Urinary bladder (tissue), 4 donors: ENCODE measurements around the gene PALS1. TPM values are rescaled to one million over a fixed set of nuclear protein-coding genes. Genes with fewer than 3 reads are reported as not detected.
A peak's percentile ranks its signal among the peaks of the same experiment; 100 is the strongest.

ENCODE experiments used
- DNase-seq: peaks from one replicate; pipeline ENCODE4 v3.0.0-alpha.2; 2015; ENCODE audit errors: extremely low spot score
- H3K27ac ChIP-seq: one replicate; pipeline ENCODE4 v1.5.1; 2013; ENCODE audit warnings: low read depth, mild to moderate bottlenecking, moderate library complexity
- H3K36me3 ChIP-seq: one replicate; pipeline ENCODE4 v1.6.1; 2013; ENCODE audit warnings: mild to moderate bottlenecking, moderate library complexity; ENCODE audit not compliant: insufficient read depth
- H3K4me1 ChIP-seq: one replicate; pipeline ENCODE4 v1.6.1; 2013; ENCODE audit warnings: mild to moderate bottlenecking, moderate library complexity; ENCODE audit not compliant: insufficient read depth
- H3K4me3 ChIP-seq: one replicate; pipeline ENCODE4 v1.5.1; 2013; ENCODE audit warnings: low read depth, low read length
- WGBS: extraction: QIAGEN DNeasy Blood & Tissue Kit; methylation state at CpG from one replicate; pipeline ENCODE4 v1.1.7; 2013; 5-methylcytosine and 5-hydroxymethylcytosine counted together
- polyA plus RNA-seq: library from polyadenylated mRNA; stranded (reverse); fragments of 200-250 nt; gene quantifications from one replicate; pipeline ENCODE4 v1.2.3, GENCODE V29; 2013
- total RNA-seq: library from RNA; depleted of rRNA; stranded (reverse); fragments of >200 nt; gene quantifications from one replicate; pipeline ENCODE4 v1.2.3, GENCODE V29; 2014
- donor health status: healthy with polysubstance abuse.
- donor health status: healthy.

Gene PALS1
- total RNA-seq (45.4 TPM), polyA plus RNA-seq (10.0 TPM)

DNA sequence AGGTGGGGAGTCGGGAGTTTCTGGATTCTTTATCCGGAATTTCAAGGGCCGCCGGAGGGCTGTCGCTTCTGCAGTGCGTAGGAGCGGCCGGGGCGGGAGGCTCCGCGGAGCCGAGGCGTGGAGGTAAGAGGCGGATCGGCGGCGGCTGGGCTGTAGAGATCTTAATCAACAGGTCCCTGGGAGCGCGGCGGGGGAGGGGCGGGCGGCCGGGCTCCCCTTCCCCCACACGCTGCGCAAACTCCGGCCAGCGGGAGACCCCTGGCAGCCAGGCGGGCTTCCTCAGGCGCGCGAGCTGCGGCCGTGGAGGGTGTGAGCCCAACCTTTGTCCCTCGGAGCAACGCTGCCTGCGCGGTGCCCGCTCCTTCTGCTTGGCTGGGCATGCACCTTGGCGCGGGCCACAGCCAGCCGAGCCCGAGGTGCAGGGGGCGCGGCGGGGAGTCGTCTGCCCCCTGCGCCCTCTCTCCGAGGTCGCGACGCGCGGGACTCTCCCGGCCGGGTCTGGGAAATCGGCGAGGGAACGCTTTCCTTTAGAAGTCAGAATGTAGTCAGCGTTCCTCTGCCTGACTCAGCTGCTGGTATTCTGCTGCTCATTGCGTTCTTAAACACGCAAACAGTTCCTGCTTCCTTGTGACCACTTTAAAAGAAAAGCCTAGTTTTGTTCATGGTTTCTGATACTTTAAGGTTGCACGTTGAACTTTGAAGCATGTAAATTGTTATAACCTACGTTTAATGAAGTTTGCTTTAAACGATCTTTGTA is at the start of gene PALS1:
TSS of gene PALS1 (plus strand) at position 25 of the 757 bp plus-strand sequence. CDS start 37,736 bp downstream, outside the sequence.
- peak; percentile 40 for DNase-seq
- peak within 1 kb of the TSS; percentile 93 for H3K27ac ChIP-seq
- no peaks in the 10 kb centered on the region for H3K4me1 ChIP-seq
- H3K36me3 ChIP-seq: no peaks in the 10 kb centered on the region
- under 1% methylated on average over 64 of the region's 64 CpGs for WGBS
- H3K4me3 ChIP-seq: peak within 1 kb of the TSS; percentile 68

GRCh38 chr14:67191768-67192290 is 49.4 kb upstream of the PALS1 start:
- WGBS: 77% methylated on average over 8 of the region's 8 CpGs
- DNase-seq: no peak
- H3K36me3 ChIP-seq: no peaks in the 10 kb centered on the region
- no peak overlapping the region for H3K4me3 ChIP-seq
- no peaks in the 10 kb centered on the region for H3K4me1 ChIP-seq
- no peak overlapping the region for H3K27ac ChIP-seq

DNA sequence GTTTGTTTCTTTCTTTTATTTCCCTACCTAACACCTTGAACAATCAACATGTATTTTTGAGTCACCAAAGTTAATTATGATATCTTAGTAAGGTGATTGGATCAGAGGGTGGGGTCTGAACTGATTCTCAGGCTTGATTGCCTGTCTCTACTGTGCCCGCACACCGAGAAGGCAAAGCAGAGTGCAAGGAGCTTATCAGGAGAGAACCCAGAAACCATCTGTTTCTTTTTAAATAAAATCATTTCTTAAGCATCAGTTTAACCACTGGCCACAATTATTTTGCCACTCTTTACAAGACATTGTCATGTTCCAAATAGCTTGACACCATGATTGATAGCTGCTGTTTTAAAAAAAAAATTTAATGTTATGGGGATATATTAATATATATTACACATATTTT is 48.9 kb upstream of the PALS1 start:
- H3K27ac ChIP-seq: no peak overlapping the region
- no peak overlapping the region for H3K4me3 ChIP-seq
- DNase-seq: no peak
- WGBS: 70% methylated on average over 2 of the region's 2 CpGs
- no peaks in the 10 kb centered on the region for H3K4me1 ChIP-seq
- no peaks in the 10 kb centered on the region for H3K36me3 ChIP-seq

DNA sequence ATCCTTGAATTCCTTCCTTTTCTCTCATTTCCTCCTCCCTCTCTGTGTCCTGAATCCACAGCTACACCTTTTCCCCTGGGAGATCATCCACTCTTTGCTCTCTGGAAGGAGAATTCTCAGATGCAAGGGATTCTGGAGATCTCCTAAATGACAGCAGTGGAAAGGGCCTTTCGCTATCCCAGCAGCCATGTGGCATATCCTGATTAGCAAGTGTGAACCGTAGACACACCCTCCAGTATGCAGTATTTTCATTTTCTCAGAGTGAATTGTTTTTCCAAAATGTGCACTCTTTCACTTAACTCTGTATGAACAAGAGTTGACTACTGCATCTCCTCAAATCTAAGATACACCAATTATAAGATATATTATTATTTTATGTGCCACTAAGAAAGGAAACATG is 46.0 kb upstream of the PALS1 start:
- H3K36me3 ChIP-seq: no peaks in the 10 kb centered on the region
- H3K4me3 ChIP-seq: no peak overlapping the region
- no peak for DNase-seq
- 78% methylated on average over 2 of the region's 2 CpGs for WGBS
- H3K27ac ChIP-seq: no peak overlapping the region
- H3K4me1 ChIP-seq: no peaks in the 10 kb centered on the region

GRCh38 chr14:67199016-67199415 is 42.2 kb upstream of the PALS1 start:
- H3K36me3 ChIP-seq: no peaks in the 10 kb centered on the region
- H3K4me1 ChIP-seq: no peaks in the 10 kb centered on the region
- H3K4me3 ChIP-seq: no peak overlapping the region
- DNase-seq: no peak
- 94% methylated on average over 6 of the region's 6 CpGs for WGBS
- H3K27ac ChIP-seq: no peak overlapping the region

- Histone ChIP-seq H3K4me3 (no peak overlapping the region), H3K27ac (no peak overlapping the region), H3K4me1 (no peaks in the 10 kb centered on the region), H3K36me3 (no peaks in the 10 kb centered on the region)
- no peak for DNase-seq
- whole genome bisulfite sequencing: 90% methylated on average over 8 of the region's 8 CpGs
Observed at GRCh38 chr14:67207810-67208209, 33.4 kb upstream of the PALS1 start.

GRCh38 chr14:67218126-67218525 is 23.1 kb upstream of the PALS1 start:
- 63% methylated on average over 2 of the region's 2 CpGs for WGBS
- no peaks in the 10 kb centered on the region for H3K4me1 ChIP-seq
- H3K36me3 ChIP-seq: no peaks in the 10 kb centered on the region
- DNase-seq: no peak
- no peak overlapping the region for H3K4me3 ChIP-seq
- no peak overlapping the region for H3K27ac ChIP-seq

DNA sequence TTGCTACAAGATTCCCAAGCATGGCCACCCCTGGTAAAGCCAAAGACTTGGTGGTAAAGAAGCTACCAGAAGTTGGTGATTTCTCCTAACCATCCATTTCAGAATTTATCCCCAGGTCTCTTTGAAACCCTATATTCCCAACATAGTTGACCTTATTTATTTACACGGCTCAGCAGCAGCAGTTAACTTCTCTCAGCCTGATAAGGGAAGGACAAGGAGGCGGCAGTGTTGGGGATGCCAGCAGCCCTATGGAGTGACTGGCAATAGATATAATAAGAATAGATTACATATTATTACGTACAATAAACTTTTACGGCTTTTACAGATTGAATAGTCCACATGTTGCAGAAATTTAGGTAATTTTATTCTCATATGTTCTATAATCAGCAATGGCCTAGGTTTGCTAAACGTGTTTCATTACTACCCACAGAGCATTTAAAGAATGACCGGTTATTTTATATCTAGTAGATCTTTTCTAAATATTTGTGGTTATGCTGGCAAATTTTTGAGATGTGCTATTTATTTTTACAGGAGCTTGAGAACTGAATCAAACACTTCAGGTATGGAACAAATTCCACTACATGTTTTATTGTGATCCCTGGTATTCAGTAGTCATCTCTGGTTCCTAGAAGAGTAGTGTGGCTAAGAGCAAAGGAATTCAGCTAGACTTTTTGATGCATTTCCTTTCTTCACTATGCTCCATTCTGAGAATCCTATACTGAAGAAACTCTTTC is 19.8 kb upstream of the PALS1 start:
- WGBS: 59% methylated on average over 6 of the region's 6 CpGs
- Histone ChIP-seq H3K4me3 (no peak overlapping the region), H3K27ac (no peak overlapping the region), H3K36me3 (no peaks in the 10 kb centered on the region), H3K4me1 (no peaks in the 10 kb centered on the region)
- DNase-seq: no peak

DNA sequence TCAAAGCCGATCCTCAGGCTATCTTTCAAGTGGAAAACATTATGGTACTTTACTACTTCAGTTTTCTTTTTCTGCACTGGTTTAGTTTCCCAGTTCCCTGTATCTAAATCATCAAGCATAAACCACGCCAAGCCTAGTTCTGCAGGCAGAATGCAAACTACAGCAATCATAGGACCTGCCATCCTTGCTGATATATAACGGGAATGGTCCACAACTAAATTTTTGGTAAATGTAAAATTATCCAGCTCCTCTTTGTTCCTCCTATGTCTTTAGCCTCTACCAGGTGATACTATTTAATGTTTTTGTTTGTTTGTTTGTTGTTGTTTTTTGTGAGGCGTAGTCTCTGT is 19.3 kb upstream of the PALS1 start:
- WGBS: 85% methylated on average over 4 of the region's 4 CpGs

GRCh38 chr14:67225523-67225922 is 15.7 kb upstream of the PALS1 start:
- no peak overlapping the region for H3K27ac ChIP-seq
- WGBS: 76% methylated on average over 4 of the region's 4 CpGs
- no peaks in the 10 kb centered on the region for H3K36me3 ChIP-seq
- no peak overlapping the region for H3K4me3 ChIP-seq
- no peak for DNase-seq
- no peaks in the 10 kb centered on the region for H3K4me1 ChIP-seq

More for the DNA sequence above, 19.3 kb upstream of the PALS1 start:
- H3K4me1 ChIP-seq: no peaks in the 10 kb centered on the region
- DNase-seq: no peak
- H3K36me3 ChIP-seq: no peaks in the 10 kb centered on the region
- H3K4me3 ChIP-seq: no peak overlapping the region
- no peak overlapping the region for H3K27ac ChIP-seq

GRCh38 chr14:67228325-67228984 is 12.8 kb upstream of the PALS1 start:
- Histone ChIP-seq H3K4me1 (no peaks in the 10 kb centered on the region), H3K27ac (no peak overlapping the region), H3K4me3 (no peak overlapping the region), H3K36me3 (no peaks in the 10 kb centered on the region)
- 83% methylated on average over 3 of the region's 3 CpGs for WGBS
- DNase-seq: no peak

GRCh38 chr14:67232066-67232465 is 9.2 kb upstream of the PALS1 start:
- no peak for DNase-seq
- WGBS: 77% methylated on average over 2 of the region's 2 CpGs
- Histone ChIP-seq H3K4me1 (no peaks in the 10 kb centered on the region), H3K4me3 (no peak overlapping the region), H3K27ac (no peak overlapping the region), H3K36me3 (no peaks in the 10 kb centered on the region)

- H3K36me3 ChIP-seq: no peaks in the 10 kb centered on the region
- no peaks in the 10 kb centered on the region for H3K4me1 ChIP-seq
- no peak overlapping the region for H3K27ac ChIP-seq
- no peak overlapping the region for H3K4me3 ChIP-seq
- whole genome bisulfite sequencing: 40% methylated on average over 2 of the region's 2 CpGs
- DNase-seq: no peak
Observed at GRCh38 chr14:67232621-67233020, 8.6 kb upstream of the PALS1 start.

- H3K4me1 ChIP-seq: no peaks in the 10 kb centered on the region
- WGBS: 62% methylated on average over 1 of the region's 1 CpG
- no peak overlapping the region for H3K27ac ChIP-seq
- no peak overlapping the region for H3K4me3 ChIP-seq
- DNase-seq: no peak
- no peaks in the 10 kb centered on the region for H3K36me3 ChIP-seq
Observed at GRCh38 chr14:67237591-67237990, 3.6 kb upstream of the PALS1 start.
